HG02763 (cell line): ENCODE results near the gene GUK1.

ENCODE experiments used
- ATAC-seq: cut with Tn5 transposase; IDR thresholded peaks from one replicate; pipeline ENCODE4 v1.9.1; 2021; ENCODE audit warnings: mild to moderate bottlenecking, moderate library complexity; ENCODE audit not compliant: unreplicated experiment

GUK1 gene

GRCh38 chr1:228123505-228123904 lies 16.6 kb upstream of the GUK1 start:
- ATAC-seq: no peak

GRCh38 chr1:228125185-228125584 lies 14.9 kb upstream of the GUK1 start:
- ATAC-seq: no peak

DNA sequence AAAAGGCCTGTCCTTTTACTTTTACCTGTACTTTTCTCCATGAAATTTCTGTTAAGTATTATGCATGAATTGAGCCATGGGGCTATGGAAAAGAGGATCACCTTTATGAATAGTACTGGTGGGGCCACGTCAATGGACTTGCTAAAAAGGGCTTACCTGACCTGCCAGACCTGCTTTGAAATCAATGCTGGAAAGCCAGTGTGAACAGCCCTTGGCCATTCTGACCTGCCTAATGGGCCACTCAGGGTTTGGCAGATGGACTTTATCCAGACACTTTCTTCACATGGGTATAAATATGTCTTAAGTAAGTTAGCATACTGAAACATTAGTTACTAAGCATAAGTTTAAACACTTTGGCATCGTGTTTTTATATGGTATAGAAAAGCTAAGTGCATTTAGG lies 8.3 kb upstream of the GUK1 start:
- no peak for ATAC-seq

DNA sequence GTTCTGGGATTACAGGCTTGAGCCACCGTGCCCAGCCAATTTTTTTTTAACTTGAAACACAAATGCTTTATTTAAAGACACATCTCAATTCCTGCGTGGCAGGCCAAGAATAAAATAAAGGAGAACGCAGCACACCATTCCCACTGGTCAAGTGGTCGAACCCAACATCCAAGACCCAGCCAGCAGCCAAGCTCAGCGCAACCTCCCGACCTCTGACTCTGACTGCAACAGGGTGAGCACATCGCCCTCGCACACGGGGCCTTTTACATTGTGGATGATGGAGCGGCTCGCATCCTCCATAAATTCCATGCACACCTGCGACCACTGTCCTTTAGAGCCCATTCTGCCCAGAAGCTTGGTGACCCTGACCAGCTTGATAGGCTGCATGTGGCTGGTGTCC lies 5.5 kb upstream of the GUK1 start:
- no peak for ATAC-seq

DNA sequence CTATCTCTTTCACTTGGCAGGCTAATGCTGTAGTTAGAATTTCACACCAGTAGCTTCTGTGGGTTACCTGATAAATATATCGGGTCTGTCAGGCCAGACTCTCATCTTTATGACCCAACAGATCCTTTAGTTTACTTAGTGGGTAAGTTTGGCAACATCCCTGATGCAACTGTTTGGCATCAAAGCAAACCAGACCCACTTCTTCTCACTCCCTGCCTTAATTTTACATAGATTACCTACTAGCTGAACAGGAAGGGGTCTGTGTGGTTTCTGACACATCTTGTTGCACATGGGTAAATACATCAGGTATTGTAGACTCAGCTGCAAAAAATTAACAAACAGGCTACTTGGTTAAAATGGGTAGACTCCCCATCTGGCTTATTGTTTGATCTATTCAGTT lies 3.2 kb upstream of the GUK1 start:
- no peak for ATAC-seq

DNA sequence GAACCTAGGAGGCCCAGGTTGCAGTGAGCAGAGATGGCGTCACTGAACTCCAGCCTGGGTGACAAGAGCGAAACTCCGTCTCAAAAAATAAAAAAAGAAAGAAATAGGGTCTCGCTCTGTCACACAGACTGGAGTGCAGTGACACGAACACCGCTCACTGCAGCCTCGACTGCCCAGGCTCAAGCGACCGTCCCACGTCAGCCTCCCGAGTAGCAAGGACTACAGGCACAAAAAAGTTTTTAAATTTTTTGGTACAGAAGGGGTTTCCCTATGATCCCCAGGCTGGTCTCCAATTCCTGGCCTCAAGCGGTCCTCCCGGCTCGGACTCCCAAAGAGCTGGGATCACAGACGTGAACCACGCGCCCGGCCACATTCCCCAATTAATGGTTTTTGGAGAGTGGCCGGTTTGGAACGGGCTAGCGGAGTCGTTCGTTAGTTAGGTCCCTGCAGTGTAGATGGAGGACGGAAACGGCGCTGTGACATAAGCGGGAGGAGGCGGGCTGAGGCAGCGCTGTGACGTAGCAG lies 611 bp upstream of the GUK1 start:
- ATAC-seq: no peak

GRCh38 chr1:228140724-228141225 lies 696 bp downstream of the GUK1 start:
- no peak for ATAC-seq

DNA sequence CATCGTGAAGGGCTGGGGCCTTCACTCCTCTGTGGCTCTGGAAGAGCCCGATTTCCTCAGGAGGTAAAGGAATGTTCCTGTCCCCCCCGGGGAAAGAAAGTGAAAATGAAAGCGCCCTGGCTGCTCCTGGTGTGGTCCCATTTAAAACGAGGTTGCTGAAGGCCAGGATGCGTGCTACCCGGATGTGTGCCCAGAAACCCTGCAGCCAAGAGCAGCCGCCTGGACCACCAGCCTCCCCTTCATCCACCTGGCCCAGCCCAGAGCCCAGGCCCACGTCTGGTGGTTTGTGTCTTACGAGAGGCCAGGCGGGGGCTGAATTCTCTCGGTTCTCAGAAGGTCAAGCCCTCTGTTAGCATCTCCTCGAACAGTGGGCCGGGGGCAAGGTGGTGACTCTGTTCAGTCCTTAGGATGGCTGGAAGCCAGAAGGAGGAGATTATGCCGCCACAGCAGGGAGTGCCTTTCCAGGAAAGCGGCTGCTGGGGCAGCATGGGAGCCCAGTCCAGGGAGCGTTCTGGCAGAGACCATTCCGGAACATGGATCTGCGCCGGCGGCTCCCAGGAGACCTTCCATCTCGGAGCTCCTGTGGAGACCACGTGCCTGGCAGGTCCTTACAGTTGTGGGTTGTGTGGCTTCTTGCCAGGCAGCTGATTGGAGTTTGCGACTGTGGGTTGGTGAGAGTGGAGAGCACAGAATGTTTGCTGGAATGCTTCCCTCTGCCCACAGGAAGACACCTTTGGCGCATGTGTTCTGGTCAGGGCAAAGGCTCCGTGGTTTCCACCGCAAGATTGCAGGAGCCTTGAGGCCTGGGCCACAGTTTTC lies 1.4 kb downstream of the GUK1 start:
- ATAC-seq: no peak

DNA sequence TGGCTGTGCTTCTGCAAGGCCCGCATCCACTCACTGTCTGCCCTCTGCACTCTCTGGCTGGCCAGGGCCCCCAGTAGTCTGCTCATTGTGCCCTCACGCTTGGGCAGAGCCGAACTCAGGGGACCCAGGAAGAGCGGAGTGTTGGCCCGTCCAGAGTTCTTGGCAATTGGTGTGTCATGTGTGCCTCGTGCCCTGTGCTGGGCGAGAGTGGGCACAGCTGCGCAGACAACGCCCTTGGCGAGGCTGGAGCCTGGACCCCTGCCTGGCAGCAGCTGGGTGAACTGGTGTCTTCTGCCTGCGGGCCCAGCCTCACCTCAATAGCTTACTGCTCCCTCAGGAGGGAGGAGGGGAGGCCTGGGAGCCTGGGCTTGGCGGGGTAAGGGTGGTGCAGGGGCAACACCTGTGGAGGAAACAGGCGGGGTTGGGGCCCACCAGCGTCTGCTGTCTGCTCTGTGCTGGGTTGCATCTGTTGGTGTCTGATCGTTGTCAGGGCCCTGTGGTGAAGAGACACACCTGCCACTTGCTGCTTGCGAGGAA lies 2.1 kb downstream of the GUK1 start:
- no peak for ATAC-seq

GRCh38 chr1:228142701-228143136 lies 2.6 kb downstream of the GUK1 start:
- ATAC-seq: no peak

- ATAC-seq: no peak
Measured at GRCh38 chr1:228143480-228144192, 3.6 kb downstream of the GUK1 start.

DNA sequence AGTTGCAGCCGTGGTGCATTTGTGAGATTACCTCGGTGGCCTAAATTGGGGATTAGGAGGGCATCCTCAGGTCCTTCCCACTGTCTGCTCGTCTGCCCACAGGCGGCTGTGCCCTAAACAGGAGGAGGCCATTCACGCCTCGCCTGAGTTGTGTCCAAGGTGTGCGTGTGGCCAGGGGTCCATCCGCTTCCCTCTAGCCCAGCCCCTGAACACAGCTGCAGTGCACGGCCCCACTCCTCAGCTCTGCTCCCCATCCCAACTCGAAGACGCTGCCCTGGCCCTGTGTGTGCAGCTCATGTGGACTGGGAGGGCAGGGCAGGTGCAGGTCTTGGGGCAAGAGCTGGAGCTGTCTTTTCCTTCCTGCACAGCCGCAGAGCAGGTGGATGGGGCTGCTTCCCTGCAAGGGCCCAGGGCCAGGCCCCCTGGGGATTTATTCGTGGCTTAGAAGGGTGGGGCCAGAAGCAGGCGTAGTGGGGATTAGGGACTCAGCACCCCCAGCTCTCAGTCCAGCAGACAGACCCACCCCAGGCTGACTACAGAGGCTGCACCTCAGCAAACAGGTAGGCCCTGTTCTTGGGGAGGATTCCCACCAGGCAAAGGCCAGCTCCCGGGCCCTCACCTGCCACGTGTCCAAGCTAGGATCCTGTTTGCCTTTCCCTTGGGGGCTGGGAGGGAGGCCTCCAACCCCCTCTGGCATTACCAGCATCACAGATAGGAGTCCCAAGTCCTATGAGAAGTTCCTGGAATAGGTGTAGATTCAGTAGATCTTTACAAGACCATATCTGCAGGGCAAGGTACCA lies 4.3 kb downstream of the GUK1 start:
- no peak for ATAC-seq

GRCh38 chr1:228144993-228145343 lies 4.9 kb downstream of the GUK1 start:
- ATAC-seq: no peak

- no peak for ATAC-seq
Measured at GRCh38 chr1:228145463-228146416, 5.7 kb downstream of the GUK1 start.

DNA sequence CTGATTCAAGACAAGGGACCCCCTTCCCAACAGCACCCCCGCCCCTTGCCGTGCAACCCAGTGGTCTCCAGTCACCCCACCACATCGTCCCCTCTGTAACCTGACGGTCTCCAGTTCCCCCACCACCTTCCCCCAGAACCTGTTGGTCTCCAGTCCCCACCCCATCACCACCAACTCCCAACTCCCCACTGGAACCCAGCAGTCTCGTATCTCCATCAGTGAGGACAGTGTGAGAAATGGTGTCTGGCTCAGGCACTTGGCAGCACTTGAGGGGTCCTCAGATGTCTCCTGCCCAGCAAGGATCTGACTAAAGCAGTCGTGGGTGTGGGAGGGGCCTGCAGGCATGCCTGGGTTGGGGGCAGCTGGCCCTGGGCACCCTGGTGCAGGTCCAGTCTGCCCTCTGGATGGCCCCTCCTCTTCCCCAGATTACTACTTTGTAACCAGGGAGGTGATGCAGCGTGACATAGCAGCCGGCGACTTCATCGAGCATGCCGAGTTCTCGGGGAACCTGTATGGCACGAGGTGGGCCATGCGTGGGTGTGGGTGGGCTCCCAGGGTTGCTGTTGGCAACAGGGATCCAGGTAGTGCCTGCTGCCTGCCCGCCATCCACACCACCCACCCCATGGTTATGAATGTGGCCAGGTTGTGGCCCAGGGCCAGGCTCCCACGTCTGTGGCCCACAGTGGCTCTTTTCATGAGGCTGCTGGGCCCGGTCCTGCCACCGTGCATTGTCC lies 6.5 kb downstream of the GUK1 start:
- ATAC-seq: no peak

DNA sequence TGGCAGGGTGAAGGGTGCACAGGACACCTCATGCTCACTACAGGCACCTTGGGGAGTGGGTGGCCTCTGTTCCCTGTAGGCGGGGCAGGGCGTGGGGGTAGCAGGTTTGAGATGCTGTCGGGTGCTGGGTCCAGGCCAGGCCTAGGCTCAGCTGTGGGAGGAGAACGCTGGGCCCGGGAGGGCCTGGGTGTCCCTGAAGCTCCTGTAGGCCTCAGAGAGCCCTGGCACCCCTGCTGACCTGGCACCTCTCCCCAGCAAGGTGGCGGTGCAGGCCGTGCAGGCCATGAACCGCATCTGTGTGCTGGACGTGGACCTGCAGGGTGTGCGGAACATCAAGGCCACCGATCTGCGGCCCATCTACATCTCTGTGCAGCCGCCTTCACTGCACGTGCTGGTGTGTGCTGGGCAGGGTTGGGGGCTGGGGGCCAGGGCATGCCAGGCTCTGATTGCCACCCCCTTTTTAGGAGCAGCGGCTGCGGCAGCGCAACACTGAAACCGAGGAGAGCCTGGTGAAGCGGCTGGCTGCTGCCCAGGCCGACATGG lies 7.1 kb downstream of the GUK1 start:
- ATAC-seq: no peak

DNA sequence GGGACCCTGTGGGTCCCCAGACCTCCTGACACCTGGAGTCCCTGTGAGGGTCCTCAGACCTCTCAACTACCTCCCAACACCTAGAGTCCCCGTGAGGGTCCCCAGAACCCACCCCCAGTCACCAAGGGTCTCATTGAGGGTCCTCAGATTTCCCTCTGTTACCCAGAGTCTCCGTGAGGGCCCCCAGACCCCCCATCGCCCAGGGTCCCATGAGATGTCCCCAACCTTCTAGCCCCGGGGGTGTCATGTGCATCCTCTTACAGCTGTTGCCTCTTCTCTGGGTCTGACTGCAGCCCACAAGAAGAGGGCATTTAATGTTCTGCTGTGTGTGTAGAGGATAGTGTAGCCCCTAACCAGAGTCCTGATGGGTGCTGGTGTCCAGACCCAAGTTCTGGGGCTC lies 7.7 kb downstream of the GUK1 start:
- ATAC-seq: no peak

DNA sequence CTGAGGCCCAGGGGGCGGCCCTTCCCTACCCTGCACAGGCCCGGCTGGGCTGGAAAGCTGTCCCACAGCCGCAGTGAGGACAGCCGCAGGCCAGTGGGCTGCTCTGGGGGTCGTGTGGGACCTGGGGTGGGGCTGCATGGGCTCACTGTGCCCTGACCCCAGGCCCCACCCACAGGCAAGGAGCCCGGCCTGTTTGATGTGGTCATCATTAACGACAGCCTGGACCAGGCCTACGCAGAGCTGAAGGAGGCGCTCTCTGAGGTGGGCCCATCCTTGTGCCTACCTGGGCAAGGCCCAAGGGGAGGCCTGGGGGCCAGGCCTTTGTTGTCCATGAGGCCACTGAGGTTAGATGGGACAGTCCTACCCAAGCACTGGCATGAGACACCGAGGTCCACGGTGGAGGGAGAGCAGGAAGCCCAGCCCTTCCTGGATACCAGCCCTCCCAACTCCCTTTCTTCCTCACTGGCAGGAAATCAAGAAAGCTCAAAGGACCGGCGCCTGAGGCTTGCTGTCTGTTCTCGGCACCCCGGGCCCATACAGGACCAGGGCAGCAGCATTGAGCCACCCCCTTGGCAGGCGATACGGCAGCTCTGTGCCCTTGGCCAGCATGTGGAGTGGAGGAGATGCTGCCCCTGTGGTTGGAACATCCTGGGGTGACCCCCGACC lies 8.2 kb downstream of the GUK1 start:
- ATAC-seq: no peak
